ENCODE data around the gene GHRH.

Gene GHRH

DNA sequence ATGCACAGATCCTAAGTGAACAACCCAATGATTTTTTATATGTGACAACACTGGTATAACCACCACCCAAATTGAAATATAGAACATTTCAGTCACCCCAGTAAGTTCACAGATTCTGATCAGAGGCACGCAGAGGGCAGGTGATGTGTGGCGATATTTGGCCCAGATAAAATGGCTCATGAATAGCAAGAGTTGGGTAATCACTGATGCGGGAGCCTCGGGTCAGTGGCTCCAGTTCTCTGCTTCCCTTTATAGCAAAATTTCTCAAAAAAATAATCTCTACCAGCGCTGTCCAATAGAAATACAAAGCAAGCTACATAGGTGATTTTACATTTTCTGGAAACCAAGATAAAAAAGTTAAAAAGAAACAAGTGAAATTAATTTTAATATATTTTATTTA, 14.9 kb downstream of the GHRH start:
- Histone ChIP-seq H3K9me3 (no peaks in the 10 kb centered on the region), H3K27ac (no peak overlapping the region)
- no peak for TF ChIP-seq CTCF (IDR thresholded peaks at IDR 0.05)

GRCh38 chr20:37245216-37246150, 16.1 kb downstream of the GHRH start:
- no peak overlapping the region for H3K4me3 ChIP-seq (ENCODE audit: low read depth in 1 of 2, low read length in 1 of 2)
- peaks cover 45% of the 10 kb centered on the region for H3K36me3 ChIP-seq
- H3K27ac ChIP-seq: no peak overlapping the region
- no peaks in the 10 kb centered on the region for H3K27me3 ChIP-seq
- H3K9me3 ChIP-seq: no peaks in the 10 kb centered on the region
- no peak for TF ChIP-seq CTCF (IDR thresholded peaks at IDR 0.05)
- H3K4me1 ChIP-seq (ENCODE audit: control insufficient read depth in 1 of 2, insufficient read depth in 1 of 2, low read depth in 1 of 2, low read length in 1 of 2): no peaks in the 10 kb centered on the region

More for the DNA sequence above, 14.9 kb downstream of the GHRH start:
- peaks cover 33% of the 10 kb centered on the region for H3K36me3 ChIP-seq
- H3K4me1 ChIP-seq (ENCODE audit: control insufficient read depth in 1 of 2, insufficient read depth in 1 of 2, low read depth in 1 of 2, low read length in 1 of 2): no peaks in the 10 kb centered on the region
- H3K4me3 ChIP-seq (ENCODE audit: low read depth in 1 of 2, low read length in 1 of 2): no peak overlapping the region
- H3K27me3 ChIP-seq: no peaks in the 10 kb centered on the region

- Histone ChIP-seq H3K4me1 (ENCODE audit: control insufficient read depth in 1 of 2, insufficient read depth in 1 of 2, low read depth in 1 of 2, low read length in 1 of 2) (no peaks in the 10 kb centered on the region), H3K36me3 (peaks cover 53% of the 10 kb centered on the region)
Observed at GRCh38 chr20:37244572-37244957, 17.0 kb downstream of the GHRH start.

DNA sequence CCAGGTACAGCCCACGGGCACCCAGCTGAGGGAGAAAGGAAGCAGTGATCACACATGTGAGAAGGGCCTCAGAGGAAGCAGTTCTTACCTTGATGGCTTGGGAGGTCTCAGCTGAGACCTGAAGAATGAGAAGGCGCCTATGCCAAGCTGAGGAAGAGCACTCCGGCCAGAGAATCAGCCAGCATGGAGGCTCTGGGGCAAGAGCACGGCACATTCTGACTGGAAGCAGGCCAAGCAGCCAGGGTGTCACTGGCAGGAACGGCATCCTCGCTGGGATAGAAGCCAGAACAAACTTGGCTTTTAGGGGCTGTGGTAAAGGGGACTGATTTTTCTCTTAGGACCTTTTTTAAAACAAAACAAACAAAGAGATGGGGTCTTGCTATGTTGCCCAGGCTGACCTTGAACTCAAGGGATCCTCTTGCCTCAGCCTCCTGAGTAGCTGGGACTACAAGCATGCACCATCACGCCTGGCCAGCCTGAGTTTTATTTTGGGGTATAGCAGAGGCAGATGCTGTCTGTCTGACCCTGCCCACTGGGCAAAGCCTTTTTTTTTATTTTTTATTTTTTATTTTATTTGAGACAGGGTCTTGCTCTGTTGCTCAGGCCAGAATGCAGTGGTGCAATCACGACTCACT, 17.6 kb downstream of the GHRH start:
- Histone ChIP-seq H3K9me3 (no peaks in the 10 kb centered on the region), H3K36me3 (peaks cover 58% of the 10 kb centered on the region), H3K4me3 (ENCODE audit: low read depth in 1 of 2, low read length in 1 of 2) (no peak overlapping the region), H3K27ac (no peak overlapping the region), H3K4me1 (ENCODE audit: control insufficient read depth in 1 of 2, insufficient read depth in 1 of 2, low read depth in 1 of 2, low read length in 1 of 2) (no peaks in the 10 kb centered on the region), H3K27me3 (no peaks in the 10 kb centered on the region)
- TF ChIP-seq CTCF (IDR thresholded peaks at IDR 0.05): no peak

More at GRCh38 chr20:37244572-37244957, 17.0 kb downstream of the GHRH start:
- no peak for TF ChIP-seq CTCF (IDR thresholded peaks at IDR 0.05)
- no peak overlapping the region for H3K4me3 ChIP-seq (ENCODE audit: low read depth in 1 of 2, low read length in 1 of 2)
- H3K27ac ChIP-seq: no peak overlapping the region
- no peaks in the 10 kb centered on the region for H3K27me3 ChIP-seq
- no peaks in the 10 kb centered on the region for H3K9me3 ChIP-seq

GRCh38 chr20:37243076-37243936, 18.3 kb downstream of the GHRH start:
- no peaks in the 10 kb centered on the region for H3K27me3 ChIP-seq
- no peaks in the 10 kb centered on the region for H3K9me3 ChIP-seq
- H3K4me3 ChIP-seq (ENCODE audit: low read depth in 1 of 2, low read length in 1 of 2): no peak overlapping the region
- H3K27ac ChIP-seq: no peak overlapping the region
- H3K36me3 ChIP-seq: peaks cover 66% of the 10 kb centered on the region
- H3K4me1 ChIP-seq (ENCODE audit: control insufficient read depth in 1 of 2, insufficient read depth in 1 of 2, low read depth in 1 of 2, low read length in 1 of 2): no peaks in the 10 kb centered on the region
- no peak for TF ChIP-seq CTCF (IDR thresholded peaks at IDR 0.05)
